AG09319 (cell line): ENCODE data around the gene CMTM5.
"Not testable (repeated sequence)": the region's sequence is repeated elsewhere in the genome, so short reads cannot be mapped to it uniquely, and the experiment has no call there.

Experiments used
- DNase-seq: peaks from one replicate; pipeline ENCODE4 v3.0.0-alpha.2; 2010; ENCODE audit warnings: low read depth; ENCODE audit errors: extremely low read depth
- CTCF ChIP-seq: IDR thresholded peaks from 2 replicates; pipeline ENCODE4 v1.5.1; 2011; ENCODE audit warnings: low read depth, mild to moderate bottlenecking, inconsistent platforms, low read length, moderate library complexity

Gene CMTM5

DNA sequence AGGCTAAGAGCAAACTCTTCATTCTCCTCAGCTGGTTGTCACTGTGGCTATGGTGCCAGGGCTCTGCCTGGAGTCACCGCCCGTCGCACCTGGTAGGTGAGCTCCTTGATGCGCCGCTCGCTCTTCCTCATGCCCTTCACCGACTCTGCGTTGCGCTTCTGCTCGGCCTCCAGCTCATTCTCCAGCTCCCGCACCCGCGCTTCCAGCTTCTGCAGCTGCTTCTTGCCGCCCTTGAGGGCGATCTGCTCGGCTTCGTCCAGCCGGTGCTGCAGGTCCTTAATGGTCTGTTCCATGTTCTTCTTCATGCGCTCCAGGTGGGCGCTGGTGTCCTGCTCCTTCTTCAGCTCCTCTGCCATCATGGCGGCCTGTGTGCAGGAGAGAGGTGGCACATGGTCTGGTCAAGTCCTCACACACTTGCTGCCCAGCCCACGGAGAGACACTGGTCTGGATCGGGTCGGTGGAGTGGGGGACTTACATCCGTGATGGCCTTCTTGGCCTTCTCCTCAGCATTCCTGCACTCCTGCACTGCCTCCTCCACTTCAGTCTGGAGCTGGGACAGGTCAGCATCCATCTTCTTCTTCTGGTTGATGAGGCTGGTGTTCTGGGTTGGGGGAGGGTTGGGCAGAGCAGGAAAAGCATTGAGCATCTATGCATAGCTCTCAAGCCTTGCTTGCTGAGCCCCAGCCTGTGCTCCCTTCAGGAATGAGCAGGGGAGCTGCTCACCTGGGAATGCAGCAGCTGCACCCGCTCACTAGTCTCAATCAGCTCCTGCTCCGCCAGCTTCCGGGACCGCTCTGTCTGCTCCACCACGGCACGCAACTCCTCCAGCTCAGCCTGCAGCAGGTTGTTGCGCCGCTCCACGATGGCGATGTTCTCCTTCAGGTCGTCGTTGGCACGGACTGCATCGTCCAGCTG lies 38.3 kb downstream of the CMTM5 start:
- no peak for TF ChIP-seq CTCF
- no peak for DNase-seq

GRCh38 chr14:23415821-23416778 lies 39.3 kb downstream of the CMTM5 start:
- TF ChIP-seq CTCF, result no peak
- DNase-seq, result no peak

DNA sequence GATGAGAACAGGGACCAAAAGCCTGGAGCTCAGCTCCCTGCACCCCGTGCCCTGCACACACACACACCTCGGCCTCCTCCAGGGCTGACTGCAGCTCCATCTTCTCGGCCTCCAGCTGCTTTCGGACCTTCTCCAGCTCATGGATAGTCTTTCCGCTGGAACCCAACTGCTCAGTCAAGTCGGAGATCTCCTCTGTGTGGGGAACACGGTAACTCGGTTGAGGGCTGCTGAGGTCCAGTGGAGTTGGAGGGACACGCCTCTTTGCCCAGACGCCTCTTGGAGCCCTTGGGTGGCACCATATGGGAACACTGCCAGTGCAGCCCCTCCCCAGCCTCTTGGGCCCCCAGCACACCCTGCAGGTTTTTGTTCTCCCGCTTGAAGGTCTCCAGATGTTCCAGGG lies 40.0 kb downstream of the CMTM5 start:
- TF ChIP-seq CTCF, result no peak
- DNase-seq, result no peak

GRCh38 chr14:23417269-23417668 lies 40.4 kb downstream of the CMTM5 start:
- not testable (repeated sequence) for DNase-seq

DNA sequence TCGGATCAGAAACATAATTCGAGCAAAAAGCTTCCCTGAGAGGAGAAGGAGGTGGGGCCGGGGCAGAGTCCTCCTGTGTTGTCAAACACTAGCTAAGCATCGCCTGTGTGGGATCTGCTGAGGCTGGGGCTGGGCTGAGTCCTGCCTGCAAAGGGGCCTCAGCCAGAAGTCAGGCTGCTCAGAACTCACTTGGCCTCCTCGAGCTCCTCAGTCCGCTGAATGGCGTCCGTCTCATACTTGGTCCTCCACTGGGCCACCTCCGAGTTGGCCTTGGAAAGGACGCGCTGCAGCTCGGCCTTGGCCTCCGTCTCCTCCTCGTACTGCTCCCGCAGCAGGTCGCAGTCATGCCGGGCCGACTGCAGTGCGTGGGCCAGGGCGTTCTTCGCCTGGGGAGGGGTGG lies 41.2 kb downstream of the CMTM5 start:
- no peak for DNase-seq
- no peak for TF ChIP-seq CTCF

DNA sequence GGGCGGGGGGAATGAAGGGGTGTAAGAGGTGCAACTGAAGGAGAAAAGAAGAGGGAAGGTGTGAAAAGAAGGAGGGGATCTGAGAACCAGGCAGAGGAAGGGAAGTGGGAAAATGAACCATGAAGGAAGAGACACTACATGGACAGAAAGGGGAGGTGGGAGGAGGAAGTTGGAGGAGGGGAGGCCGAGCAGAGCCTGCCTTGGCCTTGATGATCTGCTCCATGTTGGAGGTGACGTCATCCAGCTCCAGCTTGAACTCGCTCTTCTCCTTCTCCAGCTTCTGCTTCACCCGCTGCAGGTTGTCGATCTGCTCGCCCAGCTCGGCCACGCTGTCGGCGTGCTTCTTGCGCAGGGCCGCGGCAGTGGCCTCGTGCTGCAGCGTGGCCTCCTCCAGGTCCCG lies 42.8 kb downstream of the CMTM5 start:
- DNase-seq, result not testable (repeated sequence)

DNA sequence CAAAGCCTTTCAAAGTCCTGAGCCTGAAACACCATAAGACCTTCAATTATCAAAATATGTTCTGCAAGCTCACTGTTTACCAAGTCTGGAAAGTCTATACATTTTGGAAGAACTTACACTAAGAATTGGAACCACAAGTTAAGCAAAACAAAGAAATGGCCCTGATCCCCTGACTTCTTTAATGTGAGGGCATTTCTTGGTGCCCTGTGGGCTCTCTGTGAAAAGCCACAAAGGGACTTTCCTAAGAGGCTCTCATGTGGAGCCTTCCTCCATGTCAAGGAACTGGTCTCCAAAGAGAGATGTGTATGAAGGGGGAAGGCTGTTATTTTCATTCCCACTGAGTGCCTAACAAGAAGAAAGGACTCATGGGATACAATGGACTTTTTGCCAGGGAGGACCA lies 44.7 kb downstream of the CMTM5 start:
- no peak for DNase-seq
- TF ChIP-seq CTCF, result no peak

DNA sequence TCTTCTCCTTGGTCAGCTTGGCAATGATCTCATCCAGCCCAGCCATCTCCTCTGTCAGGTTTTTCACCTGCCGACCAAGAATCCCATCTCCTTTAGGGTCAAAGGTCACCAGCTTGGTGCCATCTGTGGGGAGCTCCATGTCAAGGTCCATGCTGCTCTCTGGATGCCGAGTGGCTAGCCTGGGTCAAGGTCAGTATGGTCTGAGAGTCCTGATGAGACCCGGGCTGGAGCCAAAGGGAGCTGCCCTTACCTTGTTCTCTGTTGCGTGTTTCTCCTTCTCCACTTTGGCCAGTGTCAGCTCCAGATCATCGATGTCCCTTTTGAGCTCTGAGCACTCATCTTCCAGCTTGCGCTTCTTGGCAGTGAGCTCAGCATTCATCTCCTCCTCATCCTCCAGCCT lies 46.8 kb downstream of the CMTM5 start:
- DNase-seq, result no peak
- no peak for TF ChIP-seq CTCF
